ENCODE measurements around the gene UBQLNL.
A peak's percentile ranks its signal among the peaks of the same experiment; 100 is the strongest.

Gene UBQLNL

GRCh38 chr11:5516599-5516998 is at the start of gene UBQLNL:
Gene UBQLNL, minus strand, starts transcription at chr11:5516699. Its CDS starts 258 bp downstream, at chr11:5516441.
- no peak for DNase-seq
- in situ Hi-C loops (cut with MboI; ENCODE audit: low pct_unique_long_range_greater_than_20kb, low sequenced_read_pairs) = no loop called here

- DNase-seq = peak; percentile 1
- in situ Hi-C loops (cut with MboI; ENCODE audit: low pct_unique_long_range_greater_than_20kb, low sequenced_read_pairs) = no loop called here
Measured at GRCh38 chr11:5564259-5565019, 47.9 kb upstream of the UBQLNL start.

GRCh38 chr11:5557751-5558150 is 41.3 kb upstream of the UBQLNL start:
- DNase-seq = no peak
- in situ Hi-C loops (cut with MboI; ENCODE audit: low pct_unique_long_range_greater_than_20kb, low sequenced_read_pairs) = no loop called here

- in situ Hi-C loops (cut with MboI; ENCODE audit: low pct_unique_long_range_greater_than_20kb, low sequenced_read_pairs) = no loop called here
- DNase-seq = no peak
Measured at GRCh38 chr11:5556596-5557188, 40.2 kb upstream of the UBQLNL start.

GRCh38 chr11:5553343-5553742 is 36.8 kb upstream of the UBQLNL start:
- DNase-seq = no peak
- in situ Hi-C loops (cut with MboI; ENCODE audit: low pct_unique_long_range_greater_than_20kb, low sequenced_read_pairs) = no loop called here

GRCh38 chr11:5550440-5551095 is 34.1 kb upstream of the UBQLNL start:
- no peak for DNase-seq
- in situ Hi-C loops (cut with MboI; ENCODE audit: low pct_unique_long_range_greater_than_20kb, low sequenced_read_pairs) = no loop called here

GRCh38 chr11:5548440-5548839 is 31.9 kb upstream of the UBQLNL start, which contains the start of gene OR52H1:
Gene OR52H1, minus strand, starts transcription at chr11:5548540. Its CDS starts 3,035 bp downstream, at chr11:5545505.
- no peak for DNase-seq
- in situ Hi-C loops (cut with MboI; ENCODE audit: low pct_unique_long_range_greater_than_20kb, low sequenced_read_pairs) = no loop called here

GRCh38 chr11:5547982-5548381 is 31.5 kb upstream of the UBQLNL start:
- in situ Hi-C loops (cut with MboI; ENCODE audit: low pct_unique_long_range_greater_than_20kb, low sequenced_read_pairs) = no loop called here
- DNase-seq = no peak

- in situ Hi-C loops (cut with MboI; ENCODE audit: low pct_unique_long_range_greater_than_20kb, low sequenced_read_pairs) = no loop called here
- DNase-seq = no peak
Measured at GRCh38 chr11:5546457-5546856, 30.0 kb upstream of the UBQLNL start.

GRCh38 chr11:5541427-5541826 is 24.9 kb upstream of the UBQLNL start:
- DNase-seq = no peak
- in situ Hi-C loops (cut with MboI; ENCODE audit: low pct_unique_long_range_greater_than_20kb, low sequenced_read_pairs) = no loop called here

GRCh38 chr11:5536482-5536881 is 20.0 kb upstream of the UBQLNL start:
- DNase-seq = no peak
- in situ Hi-C loops (cut with MboI; ENCODE audit: low pct_unique_long_range_greater_than_20kb, low sequenced_read_pairs) = no loop called here

- in situ Hi-C loops (cut with MboI; ENCODE audit: low pct_unique_long_range_greater_than_20kb, low sequenced_read_pairs) = no loop called here
- no peak for DNase-seq
Measured at GRCh38 chr11:5534046-5534445, 17.5 kb upstream of the UBQLNL start.

GRCh38 chr11:5531053-5531831 is 14.7 kb upstream of the UBQLNL start:
- in situ Hi-C loops (cut with MboI; ENCODE audit: low pct_unique_long_range_greater_than_20kb, low sequenced_read_pairs) = no loop called here
- DNase-seq = no peak

- in situ Hi-C loops (cut with MboI; ENCODE audit: low pct_unique_long_range_greater_than_20kb, low sequenced_read_pairs) = no loop called here
- no peak for DNase-seq
Measured at GRCh38 chr11:5528495-5528894, 12.0 kb upstream of the UBQLNL start.

GRCh38 chr11:5527716-5528115 is 11.2 kb upstream of the UBQLNL start:
- in situ Hi-C loops (cut with MboI; ENCODE audit: low pct_unique_long_range_greater_than_20kb, low sequenced_read_pairs) = no loop called here
- DNase-seq = no peak

- DNase-seq = no peak
- in situ Hi-C loops (cut with MboI; ENCODE audit: low pct_unique_long_range_greater_than_20kb, low sequenced_read_pairs) = no loop called here
Measured at GRCh38 chr11:5524756-5525155, 8.3 kb upstream of the UBQLNL start.

- no peak for DNase-seq
- in situ Hi-C loops (cut with MboI; ENCODE audit: low pct_unique_long_range_greater_than_20kb, low sequenced_read_pairs) = no loop called here
Measured at GRCh38 chr11:5522308-5522707, 5.8 kb upstream of the UBQLNL start.

GRCh38 chr11:5521540-5521939 is 5.0 kb upstream of the UBQLNL start:
- DNase-seq = no peak

GRCh38 chr11:5514841-5515240 is 1.7 kb downstream of the UBQLNL start:
- DNase-seq = no peak
- in situ Hi-C loops (cut with MboI; ENCODE audit: low pct_unique_long_range_greater_than_20kb, low sequenced_read_pairs) = no loop called here

More at GRCh38 chr11:5521540-5521939, 5.0 kb upstream of the UBQLNL start:
- in situ Hi-C loops (cut with MboI; ENCODE audit: low pct_unique_long_range_greater_than_20kb, low sequenced_read_pairs) = no loop called here

- in situ Hi-C loops (cut with MboI; ENCODE audit: low pct_unique_long_range_greater_than_20kb, low sequenced_read_pairs) = no loop called here
- DNase-seq = no peak
Measured at GRCh38 chr11:5509803-5510202, 6.7 kb downstream of the UBQLNL start, which contains the start of gene UBQLN3. Gene UBQLN3, minus strand, starts transcription at chr11:5509957. Its CDS starts 399 bp downstream, at chr11:5509558.

Measured in KBM-7 (cell line).